RPMI8226 (cell line): ENCODE data around the gene PAM.
"Not testable (repeated sequence)": the region's sequence is repeated elsewhere in the genome, so short reads cannot be mapped to it uniquely, and the experiment has no call there.

Experiments used
- DNase-seq: peaks from one replicate; pipeline ENCODE4 v3.0.0-alpha.2; 2015

The PAM gene

GRCh38 chr5:102955488-102955887 is 200.4 kb downstream of the PAM start:
- no peak for DNase-seq

DNA sequence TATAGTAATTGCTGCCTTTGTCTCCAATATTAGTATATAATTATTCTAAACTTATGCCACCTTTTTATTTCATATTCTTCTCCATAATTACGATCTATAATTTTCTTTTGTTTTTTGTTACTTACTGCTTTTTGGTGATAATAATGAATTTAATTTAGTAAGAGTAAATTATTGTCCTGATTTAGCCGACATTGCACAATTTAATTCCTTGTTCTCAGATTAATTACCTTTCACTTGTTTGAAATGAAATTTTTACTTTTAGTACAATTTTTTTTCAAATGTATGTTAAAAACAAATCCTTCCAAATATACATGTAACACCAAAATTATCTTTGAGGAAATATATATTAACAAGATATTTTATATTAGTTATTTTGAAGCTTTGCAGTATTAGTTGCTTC is 201.5 kb downstream of the PAM start:
- DNase-seq, result no peak

DNA sequence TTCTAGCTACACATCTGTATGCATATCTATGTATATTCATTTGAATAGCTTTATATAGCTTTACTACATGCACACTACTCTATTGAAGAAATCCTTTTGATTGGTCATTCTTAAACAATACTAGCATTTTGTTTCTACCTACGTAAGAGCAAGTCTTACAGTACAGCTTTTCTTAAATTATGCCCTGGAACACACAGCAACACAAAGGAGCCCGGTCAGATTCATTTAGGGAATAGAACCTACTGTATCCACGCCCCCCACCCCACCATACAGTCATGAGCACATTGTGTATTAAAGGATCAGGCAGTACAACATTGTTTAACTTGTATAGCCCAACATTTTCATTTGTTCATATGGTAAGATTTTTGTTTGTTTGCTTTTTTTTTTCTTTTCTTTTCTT is 202.0 kb downstream of the PAM start:
- no peak for DNase-seq

DNA sequence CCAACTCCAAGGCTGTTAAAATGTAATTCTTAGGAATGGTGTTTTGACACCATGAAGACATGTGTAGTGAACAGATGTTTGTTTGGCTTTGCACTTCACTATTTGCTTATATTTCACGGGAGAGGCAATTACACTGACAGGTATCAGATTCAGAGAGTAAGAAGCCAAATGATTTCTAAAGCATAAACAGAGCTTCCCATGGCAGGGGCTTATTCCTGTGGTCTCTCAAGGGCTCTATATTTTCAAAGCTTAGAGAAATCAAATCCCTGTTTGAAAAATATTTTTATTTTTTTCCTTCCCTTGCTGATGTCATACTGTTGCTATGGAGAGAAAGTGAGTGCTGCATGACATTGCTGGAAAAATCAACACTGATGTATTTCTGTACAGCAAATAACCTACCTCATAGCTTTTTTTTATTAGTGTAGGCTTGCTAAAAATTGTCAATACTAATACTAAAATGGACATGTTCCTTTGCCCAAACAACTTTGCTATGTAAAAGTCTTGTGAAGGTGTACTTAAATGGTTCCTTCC is 203.4 kb downstream of the PAM start:
- DNase-seq, result no peak

DNA sequence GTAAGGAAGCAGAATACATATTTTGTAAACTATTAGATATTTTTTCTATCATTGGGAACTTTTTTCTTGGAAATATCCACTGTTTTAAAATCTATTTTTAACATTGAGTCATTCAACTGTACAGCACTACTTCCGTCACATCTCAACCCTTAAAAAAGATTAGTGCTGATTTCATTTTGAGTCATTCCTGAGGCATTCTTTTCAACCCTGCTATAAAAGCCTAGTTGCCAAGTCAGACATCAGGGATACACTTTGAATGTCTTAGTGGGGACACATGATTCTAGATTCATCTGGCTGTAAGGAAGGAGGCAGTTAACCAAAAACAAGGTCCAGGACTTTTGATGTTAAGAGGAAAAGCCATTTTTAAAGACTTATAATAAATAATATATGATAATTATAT is 203.9 kb downstream of the PAM start:
- no peak for DNase-seq

DNA sequence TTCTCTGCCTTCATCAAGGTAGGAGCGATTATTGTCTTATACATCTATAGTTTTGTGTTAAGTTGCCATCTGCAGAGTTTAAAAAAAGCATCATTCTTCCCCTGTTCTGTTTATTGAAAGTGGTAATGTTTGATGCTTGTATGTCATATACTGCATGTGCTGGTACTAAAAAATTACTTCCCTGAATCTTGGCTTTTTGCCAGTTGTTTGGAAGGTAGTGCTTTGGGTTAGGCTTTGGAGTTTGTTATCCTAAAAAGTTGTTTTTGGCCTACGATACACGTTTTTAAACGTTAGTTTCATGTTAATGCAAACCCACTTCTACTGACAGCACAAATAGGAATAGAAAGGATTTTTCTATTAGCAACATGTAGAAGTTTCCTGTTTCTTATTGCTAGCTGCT is 206.6 kb downstream of the PAM start:
- DNase-seq, result no peak

DNA sequence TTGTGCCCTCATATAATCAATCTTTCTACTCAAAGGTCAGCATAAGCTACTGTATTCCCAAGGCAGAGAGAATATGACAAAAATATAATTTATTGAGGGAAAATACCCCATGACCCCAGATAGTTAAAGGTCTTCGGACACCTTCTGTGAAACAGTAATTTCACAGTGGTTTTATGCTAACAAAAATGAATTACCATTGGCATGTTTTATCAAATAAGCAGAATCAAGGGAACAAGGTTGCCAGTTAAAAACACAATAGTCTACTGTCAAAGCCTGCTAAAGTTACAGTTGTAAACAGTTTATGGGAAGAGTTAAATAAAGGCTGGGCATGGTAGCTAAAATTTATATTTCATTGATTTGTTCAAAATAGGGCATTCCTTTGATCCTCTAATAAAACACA is 210.5 kb downstream of the PAM start:
- DNase-seq, result no peak

DNA sequence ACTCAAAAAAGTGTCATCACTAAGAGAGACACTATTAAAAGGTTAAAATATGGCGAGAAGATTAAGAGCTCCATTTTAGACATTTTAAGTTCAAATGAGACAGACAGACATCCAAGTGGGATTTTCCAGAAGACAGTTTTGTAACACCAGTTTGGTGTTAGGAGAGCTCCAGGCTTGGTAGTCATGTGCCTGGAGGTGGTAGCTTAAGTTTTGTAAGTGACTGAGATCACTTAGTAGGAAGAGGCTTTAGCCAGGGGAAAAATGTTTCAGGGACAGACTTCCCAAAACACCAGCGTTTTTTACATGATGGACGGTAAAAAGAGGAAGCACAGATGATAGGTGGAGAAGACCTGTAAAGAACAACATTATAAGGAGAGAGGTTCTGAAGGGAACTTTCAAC is 214.5 kb downstream of the PAM start:
- no peak for DNase-seq

GRCh38 chr5:102971676-102972293 is 216.7 kb downstream of the PAM start:
- DNase-seq, result peak; percentile 22

DNA sequence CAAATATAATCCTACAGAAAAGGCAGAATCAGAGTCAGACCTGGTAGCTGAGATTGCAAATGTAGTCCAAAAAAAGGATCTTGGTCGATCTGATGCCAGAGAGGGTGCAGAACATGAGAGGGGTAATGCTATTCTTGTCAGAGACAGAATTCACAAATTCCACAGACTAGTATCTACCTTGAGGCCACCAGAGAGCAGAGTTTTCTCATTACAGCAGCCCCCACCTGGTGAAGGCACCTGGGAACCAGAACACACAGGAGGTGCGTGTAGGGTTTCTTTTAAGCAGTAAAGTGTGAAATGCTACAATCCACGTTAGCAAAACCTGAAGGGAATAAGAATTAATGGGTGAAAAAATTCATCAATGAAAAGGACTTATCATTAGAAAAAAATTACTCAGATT is 219.1 kb downstream of the PAM start:
- DNase-seq, result no peak

DNA sequence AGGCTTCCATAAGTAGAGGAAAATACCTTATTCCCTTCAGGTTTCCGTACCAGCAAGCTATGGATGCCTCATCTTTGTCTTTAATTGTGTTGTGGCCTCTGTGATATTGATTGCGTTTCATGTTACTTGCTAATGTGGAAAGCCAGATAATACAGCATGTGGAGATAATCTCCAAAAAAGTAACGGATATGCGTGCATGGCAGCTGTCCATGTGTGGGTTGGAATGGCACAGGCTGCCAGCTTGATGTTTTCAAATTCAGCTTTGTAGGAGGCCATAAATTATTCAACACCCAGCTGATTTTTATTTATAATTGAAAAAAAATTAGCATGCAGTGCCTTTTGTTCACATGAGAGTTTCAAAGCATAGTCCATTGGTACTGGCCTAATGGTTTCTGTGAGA is 219.9 kb downstream of the PAM start:
- DNase-seq, result no peak

DNA sequence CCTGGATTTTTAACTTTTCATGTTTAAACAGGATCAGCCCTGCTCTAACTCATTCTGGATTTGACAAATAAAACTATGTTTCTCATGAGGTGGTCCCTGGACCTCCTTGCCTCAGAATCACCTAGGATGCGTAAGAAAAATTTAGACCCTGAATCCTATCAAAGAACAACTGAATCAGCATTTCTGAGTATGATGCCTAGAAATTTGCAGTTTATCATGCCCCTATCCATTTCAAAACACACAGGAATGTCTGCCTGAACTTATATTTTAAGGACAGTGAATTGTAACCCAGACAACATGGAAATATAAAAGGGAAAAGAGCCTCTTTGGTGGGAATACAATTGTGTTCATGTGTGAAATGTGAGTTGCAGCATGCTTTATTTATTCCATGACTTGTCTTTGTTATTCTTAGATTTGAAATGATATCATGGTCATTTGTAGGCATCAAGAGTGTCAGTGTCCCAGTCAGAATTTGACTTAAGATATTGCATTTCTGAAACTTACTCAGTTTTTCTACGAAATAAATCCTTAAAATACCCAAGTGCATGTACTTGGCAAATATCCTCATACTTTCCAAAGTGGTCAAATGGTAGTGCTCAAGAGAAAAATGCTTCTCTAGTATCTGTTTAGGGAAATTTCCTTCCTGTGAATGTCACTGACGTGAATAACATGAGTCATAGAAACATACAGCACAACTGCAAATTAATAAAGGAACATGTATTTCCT is 220.5 kb downstream of the PAM start:
- DNase-seq, result no peak

DNA sequence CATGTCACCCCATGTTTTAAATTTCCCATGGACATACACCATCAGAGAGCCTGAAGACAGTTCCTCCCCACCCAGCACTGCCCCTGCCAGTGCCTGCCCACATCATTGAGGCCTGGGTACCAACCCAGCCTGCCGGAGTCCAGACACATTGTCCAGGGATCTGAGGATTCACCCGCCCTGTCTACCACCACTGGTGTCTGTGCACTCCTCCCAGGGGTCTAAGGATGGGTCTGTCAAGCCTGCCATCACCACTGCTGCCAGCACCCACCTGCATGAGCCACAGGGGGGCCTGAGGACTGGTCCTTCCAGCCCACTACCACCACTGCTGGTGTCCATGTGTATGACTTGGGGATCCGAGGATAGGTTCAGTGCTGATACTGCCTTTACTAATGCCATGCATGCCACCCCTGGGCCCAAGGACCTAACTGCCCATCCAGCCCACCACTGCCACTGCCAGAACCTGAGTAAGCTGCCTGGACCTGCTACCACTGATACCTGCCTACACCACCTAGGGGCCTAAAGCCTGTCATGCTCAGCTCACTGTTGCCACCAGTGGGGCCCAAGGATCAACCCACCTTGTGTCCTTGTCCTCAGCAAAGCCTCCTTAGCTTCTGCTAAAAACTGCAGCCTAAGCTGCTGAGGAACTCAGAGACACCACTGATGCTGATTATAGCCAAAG is 227.0 kb downstream of the PAM start:
- no peak for DNase-seq

DNA sequence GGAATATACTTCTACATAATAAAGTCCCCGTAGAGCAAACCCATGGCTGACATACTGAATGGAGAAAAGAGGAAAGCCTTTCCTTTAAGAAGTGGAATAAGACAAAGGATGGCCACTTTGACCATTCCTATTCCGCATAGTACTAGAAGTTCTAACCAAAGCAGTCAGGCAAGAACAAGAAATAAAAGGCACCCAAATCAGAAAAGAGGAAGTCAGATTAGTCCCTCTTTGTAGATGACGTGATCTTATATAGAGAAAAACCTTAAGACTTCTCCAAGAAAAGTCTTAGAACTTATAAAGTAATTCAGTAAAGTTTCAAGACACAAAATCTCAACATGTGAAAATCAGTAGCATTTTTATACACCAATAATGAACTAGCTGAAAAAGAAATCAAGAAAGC is 231.0 kb downstream of the PAM start:
- DNase-seq, result no peak

- no peak for DNase-seq
Measured at GRCh38 chr5:102988459-102988858, 233.4 kb downstream of the PAM start.

- DNase-seq, result no peak
Measured at GRCh38 chr5:102991802-102992201, 236.7 kb downstream of the PAM start.

DNA sequence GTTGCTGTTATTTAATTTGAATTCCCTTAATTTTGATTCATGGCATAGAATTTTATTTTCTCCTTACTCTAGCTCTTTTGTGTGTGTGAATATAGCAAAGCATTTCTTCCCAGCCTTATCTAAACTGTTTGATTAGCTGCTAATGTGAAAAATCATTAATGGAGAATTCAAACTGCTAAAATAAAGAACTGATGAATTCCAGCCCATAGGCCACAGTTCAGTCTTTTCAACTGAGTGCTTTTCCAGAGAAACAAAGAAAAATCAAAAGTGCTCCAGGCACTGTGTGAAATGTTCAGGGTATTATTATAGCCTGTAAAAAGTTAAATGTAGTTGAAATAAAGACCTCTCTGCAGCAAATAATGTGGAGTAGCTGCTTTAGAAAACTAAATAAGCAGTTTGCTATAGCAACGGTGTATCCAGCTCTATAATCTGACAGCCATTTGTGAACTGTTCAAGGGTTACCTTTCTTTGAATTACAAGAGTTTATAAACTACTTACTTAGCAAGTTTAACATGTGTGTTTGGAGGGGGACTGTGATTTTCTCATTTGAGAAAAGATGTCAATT is 241.0 kb downstream of the PAM start:
- no peak for DNase-seq

- DNase-seq, result no peak
Measured at GRCh38 chr5:102998224-102998623, 243.1 kb downstream of the PAM start.

- no peak for DNase-seq
Measured at GRCh38 chr5:102999191-102999590, 244.1 kb downstream of the PAM start.

GRCh38 chr5:102999621-103000020 is 244.5 kb downstream of the PAM start:
- DNase-seq, result not testable (repeated sequence)

- DNase-seq, result no peak
Measured at GRCh38 chr5:103000089-103000488, 245.0 kb downstream of the PAM start.

GRCh38 chr5:103003872-103004271 is 248.8 kb downstream of the PAM start:
- DNase-seq, result no peak

DNA sequence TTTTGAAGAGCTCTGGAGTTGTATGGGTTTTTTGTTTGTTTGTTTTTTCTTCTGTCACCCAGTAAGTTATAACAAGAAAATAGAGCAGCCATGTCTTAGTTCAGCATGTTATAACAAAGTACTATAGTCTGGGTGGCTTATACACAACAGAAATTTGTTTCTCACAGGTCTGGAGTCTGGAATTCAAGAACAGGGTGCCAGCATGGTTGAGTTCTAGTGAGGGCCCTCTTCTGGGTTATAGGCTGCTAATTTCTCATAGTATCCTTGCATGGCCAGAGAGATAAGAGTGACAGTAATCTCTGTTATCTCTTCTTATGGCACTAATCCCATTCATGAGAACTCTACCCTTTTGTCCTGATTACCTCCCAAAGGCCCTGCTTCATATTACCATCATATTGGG is 250.2 kb downstream of the PAM start:
- DNase-seq, result no peak

- no peak for DNase-seq
Measured at GRCh38 chr5:103006921-103007320, 251.8 kb downstream of the PAM start.
